DMS79 (cell line): ENCODE data around the gene MCAM.

Experiments used
- DNase-seq: peaks from one replicate; lab custom pipeline; 2025; lab: John Stamatoyannopoulos, UW

The MCAM gene

DNA sequence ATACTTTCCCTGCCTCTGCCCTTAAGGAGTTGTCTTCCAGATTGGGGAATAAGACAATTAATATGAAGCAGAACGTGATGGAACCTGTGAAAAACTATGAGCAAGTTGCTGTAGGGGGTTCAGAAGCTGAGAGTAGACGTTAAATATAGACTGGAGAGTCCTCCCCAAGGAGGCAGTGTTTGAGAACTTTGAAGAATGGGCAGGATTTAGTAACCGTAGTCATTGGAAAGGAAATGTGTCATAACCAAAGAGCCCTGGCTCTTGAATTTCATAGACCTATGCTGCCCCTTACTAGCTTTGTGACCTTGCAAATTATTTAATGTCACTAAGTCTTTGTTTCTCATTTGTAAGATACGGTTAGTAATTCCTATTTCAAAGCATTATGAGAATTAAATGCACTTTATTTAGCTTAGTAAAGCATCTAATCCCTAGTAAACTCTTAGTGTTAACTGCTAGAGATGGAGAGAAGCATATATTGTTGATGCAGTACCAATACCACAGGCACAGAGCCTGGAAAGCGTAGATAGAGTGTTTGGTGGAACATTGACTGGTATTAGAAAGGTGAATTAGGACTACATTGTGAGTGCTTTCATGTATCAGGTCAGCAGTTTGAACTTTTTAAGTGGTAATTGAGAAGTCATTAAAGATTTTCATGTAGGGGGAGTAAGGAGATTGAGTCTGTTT is 54.1 kb downstream of the MCAM start:
- DNase-seq = no peak

DNA sequence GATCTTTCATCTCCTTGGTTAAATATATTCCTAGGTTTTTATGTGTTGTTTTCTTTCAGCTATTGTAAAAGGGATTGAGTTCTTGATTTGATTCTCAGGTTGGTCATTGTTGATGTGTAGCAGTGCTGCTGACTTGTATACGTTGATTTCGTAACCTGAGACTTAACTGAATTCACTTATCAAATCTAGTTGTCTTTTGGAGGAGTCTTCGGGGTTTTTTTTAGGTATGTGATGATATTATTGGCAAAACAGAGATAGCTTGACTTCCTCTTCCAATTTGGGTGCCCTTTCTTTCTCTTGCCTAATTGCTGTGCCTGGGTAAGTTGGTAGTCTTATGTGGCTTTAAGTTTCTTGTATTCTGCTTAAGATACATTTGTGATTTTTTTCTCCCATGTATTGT is 57.9 kb downstream of the MCAM start:
- no peak for DNase-seq
